LNCAP (cell line): ENCODE data around the gene THOC1.

ENCODE experiments used
- TF ChIP-seq, protein P1 (sequence below): fragments of 450-650 bp; IDR thresholded peaks from 2 replicates; pipeline ENCODE4 v1.5.1; 2017; ENCODE audit warnings: mild to moderate bottlenecking

The THOC1 gene

DNA sequence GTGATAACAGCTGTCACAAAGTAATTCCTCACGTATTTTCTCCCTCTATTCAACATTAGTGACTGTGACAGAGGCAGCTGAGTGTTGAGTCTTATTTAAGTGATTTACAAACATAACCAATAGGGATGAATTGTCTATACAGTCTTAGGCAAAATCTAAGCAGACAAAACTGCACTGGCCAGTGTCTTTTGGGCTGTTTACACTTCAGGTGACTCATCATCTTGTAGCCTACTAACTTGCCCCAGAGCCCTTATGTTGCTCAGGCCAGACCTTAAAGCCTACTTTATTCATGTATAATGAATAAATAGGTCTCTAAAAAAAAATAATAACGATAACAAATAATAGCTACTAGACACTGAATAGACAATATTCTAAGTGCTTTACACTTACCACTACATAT lies 17.2 kb downstream of the THOC1 start:
- TF ChIP-seq, protein P1, sequence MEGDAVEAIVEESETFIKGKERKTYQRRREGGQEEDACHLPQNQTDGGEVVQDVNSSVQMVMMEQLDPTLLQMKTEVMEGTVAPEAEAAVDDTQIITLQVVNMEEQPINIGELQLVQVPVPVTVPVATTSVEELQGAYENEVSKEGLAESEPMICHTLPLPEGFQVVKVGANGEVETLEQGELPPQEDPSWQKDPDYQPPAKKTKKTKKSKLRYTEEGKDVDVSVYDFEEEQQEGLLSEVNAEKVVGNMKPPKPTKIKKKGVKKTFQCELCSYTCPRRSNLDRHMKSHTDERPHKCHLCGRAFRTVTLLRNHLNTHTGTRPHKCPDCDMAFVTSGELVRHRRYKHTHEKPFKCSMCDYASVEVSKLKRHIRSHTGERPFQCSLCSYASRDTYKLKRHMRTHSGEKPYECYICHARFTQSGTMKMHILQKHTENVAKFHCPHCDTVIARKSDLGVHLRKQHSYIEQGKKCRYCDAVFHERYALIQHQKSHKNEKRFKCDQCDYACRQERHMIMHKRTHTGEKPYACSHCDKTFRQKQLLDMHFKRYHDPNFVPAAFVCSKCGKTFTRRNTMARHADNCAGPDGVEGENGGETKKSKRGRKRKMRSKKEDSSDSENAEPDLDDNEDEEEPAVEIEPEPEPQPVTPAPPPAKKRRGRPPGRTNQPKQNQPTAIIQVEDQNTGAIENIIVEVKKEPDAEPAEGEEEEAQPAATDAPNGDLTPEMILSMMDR = no peak

DNA sequence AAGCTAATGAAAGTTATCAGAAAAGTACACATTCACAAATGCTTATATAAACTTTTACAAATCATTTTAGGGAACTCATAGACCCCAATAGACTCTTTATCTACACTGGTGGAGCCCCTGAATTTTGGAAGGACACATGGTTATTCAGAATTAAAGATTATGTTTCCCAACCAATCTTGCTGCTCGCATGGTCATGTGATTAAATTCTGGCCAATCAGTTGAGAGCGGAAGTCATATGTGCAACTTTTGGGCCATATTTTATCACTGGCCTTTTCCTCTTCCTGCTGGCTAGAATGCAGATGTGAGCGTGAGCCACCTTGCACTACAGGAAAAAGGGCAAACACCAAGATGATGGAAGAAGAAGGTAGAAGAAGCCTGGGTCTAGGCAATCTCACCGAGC lies 19.8 kb downstream of the THOC1 start:
- TF ChIP-seq, protein P1 = no peak

DNA sequence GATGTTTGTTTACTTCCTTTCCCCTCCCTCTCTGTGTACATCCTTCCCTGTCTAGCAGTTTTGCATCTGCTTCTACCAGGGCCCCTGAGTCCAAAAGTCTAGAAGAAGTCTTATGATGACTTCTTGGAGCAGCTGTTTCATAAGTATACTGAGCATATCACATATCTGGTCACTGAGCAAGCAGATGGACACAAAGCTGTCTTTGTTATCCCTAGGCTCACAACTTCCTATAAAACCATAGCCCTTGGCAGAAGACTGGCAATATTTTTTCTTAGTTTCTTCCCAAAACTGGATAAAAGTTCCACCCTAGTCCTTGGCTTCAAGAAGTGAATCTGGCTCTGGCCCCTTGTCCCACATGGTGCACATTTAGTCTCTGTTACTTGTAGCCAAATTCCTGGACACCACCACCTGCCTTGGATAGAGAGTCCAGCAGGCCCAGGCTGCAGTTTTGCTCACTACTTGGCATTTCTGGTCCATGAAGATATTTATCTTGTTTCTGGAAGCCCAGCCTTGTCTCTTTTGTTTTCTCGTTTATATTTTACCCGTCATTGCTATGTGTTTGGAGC lies 22.5 kb downstream of the THOC1 start:
- TF ChIP-seq, protein P1 = no peak

- TF ChIP-seq, protein P1 = no peak
These were observed 27.7 kb downstream of the THOC1 start for GRCh38 chr18:240175-240574.

GRCh38 chr18:231563-231962 lies 36.3 kb downstream of the THOC1 start:
- TF ChIP-seq, protein P1 = no peak

DNA sequence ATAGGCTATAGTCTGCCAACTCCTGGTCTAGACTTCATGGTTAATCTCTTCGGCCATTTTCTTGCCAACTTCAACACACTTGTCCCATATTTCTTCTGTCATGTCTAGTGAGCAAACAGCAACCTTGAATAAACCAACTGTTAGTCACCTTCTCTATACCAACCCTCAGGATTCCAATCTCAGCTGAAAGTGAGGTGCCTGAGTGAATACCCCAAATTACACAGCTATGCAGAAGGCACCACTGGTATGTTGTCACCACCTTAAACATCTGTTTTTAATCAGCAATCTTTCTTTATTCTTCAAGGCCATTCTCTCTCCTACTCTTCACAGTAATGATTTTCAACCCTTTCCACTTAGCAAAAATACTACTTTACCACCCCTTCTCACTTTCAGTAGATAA lies 39.3 kb downstream of the THOC1 start:
- TF ChIP-seq, protein P1 = no peak

DNA sequence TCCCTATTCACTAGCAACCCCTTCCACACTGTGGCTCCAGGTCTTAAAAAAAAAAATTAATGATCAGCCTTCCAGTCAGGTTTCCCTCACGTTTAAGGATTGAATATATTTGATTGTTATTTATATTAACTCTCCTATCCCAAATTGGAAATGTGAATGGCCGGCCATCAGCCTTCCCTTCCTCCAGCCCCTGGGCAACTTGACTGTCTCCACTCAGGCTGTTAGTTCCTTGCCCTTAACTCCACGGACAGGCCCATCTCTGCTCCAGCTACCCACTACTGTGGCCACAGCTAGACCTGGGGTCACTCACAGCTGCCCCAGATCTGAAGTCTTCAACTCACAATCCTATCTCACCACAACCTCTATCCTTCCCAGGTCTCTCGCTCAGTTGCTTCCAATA lies 39.9 kb downstream of the THOC1 start:
- TF ChIP-seq, protein P1 = no peak

GRCh38 chr18:227374-227773 lies 40.5 kb downstream of the THOC1 start:
- TF ChIP-seq, protein P1 = no peak
